GM10248 (cell line): ENCODE data around the gene PEX7.

ENCODE experiments used
- CTCF ChIA-PET: fragments of 300-600 bp; sonication (Branson Sonifier 250); formaldehyde crosslinking; extraction: SDS; loops from one replicate; lab custom pipeline; 2021; ENCODE audit warnings: antibody characterized with exemption; lab: Yijun Ruan, JAX
- POLR2A ChIA-PET: fragments of 350-650 bp; sonication (Branson Sonifier 250); formaldehyde crosslinking; extraction: SDS; loops from one replicate; lab custom pipeline; 2020; ENCODE audit warnings: antibody characterized with exemption; lab: Yijun Ruan, JAX
- DNase-seq: peaks from one replicate; pipeline ENCODE4 v3.0.0; 2012; ENCODE audit errors: extremely low spot score
- CTCF ChIP-seq: IDR thresholded peaks from 2 replicates; pipeline ENCODE4 v1.5.1; 2012; ENCODE audit warnings: mild to moderate bottlenecking, low read depth; ENCODE audit errors: extremely low read depth, missing control alignments, control extremely low read depth

Gene PEX7

GRCh38 chr6:136822376-136823127 lies at the start of gene PEX7:
TSS of gene PEX7 (plus strand) at chr6:136822592. CDS start at chr6:136822666, 74 bp downstream.
- peak; percentile 91 for DNase-seq
- peak; percentile 79 for TF ChIP-seq CTCF
- POLR2A ChIA-PET: interaction anchor here (0.6 kb wide), 1 partner anchor 375 kb away, joined by 3 read pairs; no protein-coding TSS in a partner anchor
- CTCF ChIA-PET: interaction anchor here (0.9 to 2.7 kb wide), 15 partner anchors 9 to 226 kb away, joined by 3 to 17 read pairs (median 4); partner anchors contain the start of gene MAP3K5

GRCh38 chr6:136772685-136773472 lies 49.5 kb upstream of the PEX7 start:
- CTCF ChIA-PET: interaction anchor here (0.9 to 5.5 kb wide), 9 partner anchors 11 to 72 kb away, joined by 3 to 40 read pairs (median 3); partner anchors contain the start of gene MAP3K5
- POLR2A ChIA-PET: interaction anchor here (0.6 to 1.4 kb wide), 5 partner anchors 9 to 53 kb away, joined by 3 to 6 read pairs (median 3); partner anchors contain the start of gene MAP3K5
- no peak for TF ChIP-seq CTCF
- peak; percentile 45 for DNase-seq

DNA sequence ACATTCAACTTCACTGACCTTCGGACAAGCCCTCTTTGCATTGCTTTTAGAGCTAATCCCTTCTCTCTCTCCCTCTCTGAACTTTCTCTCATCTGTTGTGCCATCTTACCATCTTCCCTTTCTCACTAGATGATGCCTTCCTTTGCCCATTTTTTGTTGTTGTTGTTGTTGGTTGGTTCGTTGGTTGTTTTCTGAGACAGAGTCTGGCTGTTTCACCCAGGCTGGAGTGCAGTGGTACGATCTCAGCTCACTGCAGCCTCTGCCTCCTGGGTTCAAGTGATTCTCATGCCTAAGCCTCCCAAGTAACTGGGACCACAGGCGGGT lies 49.0 kb upstream of the PEX7 start:
- POLR2A ChIA-PET: interaction anchor here (0.9 to 1.4 kb wide), 3 partner anchors 9 to 54 kb away, joined by 3 to 6 read pairs (median 3); no protein-coding TSS in a partner anchor
- CTCF ChIA-PET: interaction anchor here (0.9 to 5.5 kb wide), 8 partner anchors 11 to 72 kb away, joined by 3 to 40 read pairs (median 4); partner anchors contain the start of gene MAP3K5
- DNase-seq: no peak
- TF ChIP-seq CTCF: no peak

DNA sequence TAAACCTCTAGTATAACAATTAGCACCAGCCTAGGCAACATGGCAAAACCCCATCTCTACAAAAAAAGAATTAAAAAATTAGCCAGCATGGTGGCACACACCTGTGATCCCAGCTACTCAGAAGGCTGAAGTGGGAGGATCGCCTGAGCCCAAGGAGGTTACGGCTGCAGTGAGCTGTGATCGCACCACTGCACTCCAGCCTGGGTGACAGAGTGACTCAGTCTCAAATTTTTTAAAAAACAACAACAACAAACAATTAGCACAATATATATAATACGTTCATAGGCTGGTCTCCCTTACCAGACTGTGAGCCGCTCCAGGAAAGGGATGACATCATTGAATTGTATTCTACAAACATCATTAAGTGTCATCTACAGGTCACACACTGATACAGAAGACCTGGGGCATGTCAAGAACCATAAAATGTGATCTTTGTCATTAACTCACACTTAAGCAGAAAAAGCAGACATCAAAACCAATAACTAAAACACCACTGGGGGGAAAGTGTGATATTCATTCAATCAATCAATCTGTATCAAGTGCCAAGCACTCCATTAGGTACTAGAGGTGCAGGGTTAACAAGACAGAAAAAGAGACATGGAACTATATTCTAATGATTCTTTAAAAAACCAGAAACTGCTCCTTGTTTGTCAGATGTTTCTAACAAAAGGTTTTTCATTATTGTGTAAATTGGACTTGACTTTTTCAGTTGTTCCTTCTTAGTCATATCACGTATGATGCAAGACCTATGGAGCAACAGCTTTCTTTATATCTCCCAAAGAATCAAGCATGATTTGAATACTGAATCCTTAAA lies 48.0 kb upstream of the PEX7 start:
- TF ChIP-seq CTCF: no peak
- ChIA-PET CTCF (interaction anchor here (1.1 to 5.5 kb wide), 6 partner anchors 10 to 130 kb away, joined by 3 to 40 read pairs (median 10); partner anchors contain the start of gene MAP3K5), POLR2A (interaction anchor here (0.6 to 1.0 kb wide), 2 partner anchors 10 to 117 kb away, joined by 3 to 4 read pairs; no protein-coding TSS in a partner anchor)
- DNase-seq: no peak

DNA sequence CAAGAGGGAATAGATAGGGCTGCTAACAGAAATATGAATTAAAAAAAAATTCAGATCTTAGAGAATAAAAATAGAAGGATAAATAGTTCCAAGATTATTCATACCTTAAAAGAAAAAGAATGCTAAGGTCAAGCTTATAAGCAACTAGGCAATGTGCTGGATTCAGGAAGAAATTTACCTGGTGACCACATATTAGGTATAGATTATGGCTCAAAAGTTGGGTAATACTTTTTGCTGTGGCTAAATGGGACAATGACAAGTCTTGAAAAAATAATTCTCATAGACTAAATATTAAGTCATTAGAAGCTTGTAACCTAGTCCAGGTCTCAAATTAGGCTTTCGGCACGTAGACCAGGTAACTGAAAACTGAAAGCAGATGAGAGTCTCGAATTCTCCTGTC lies 47.3 kb upstream of the PEX7 start:
- ChIA-PET POLR2A (no interaction called here), CTCF (interaction anchor here (1.3 to 5.5 kb wide), 3 partner anchors 11 to 131 kb away, joined by 3 to 40 read pairs (median 16); partner anchors contain the start of gene MAP3K5)
- no peak for TF ChIP-seq CTCF
- no peak for DNase-seq
